ENCODE results near the gene PSME4.
"Not testable (repeated sequence)": the region's sequence is repeated elsewhere in the genome, so short reads cannot be mapped to it uniquely, and the experiment has no call there.

The PSME4 gene

GRCh38 chr2:53841651-53842050 is 129.1 kb downstream of the PSME4 start:
- not testable (repeated sequence) for DNase-seq

- no peak for DNase-seq
Measured at GRCh38 chr2:53840580-53840979, 130.2 kb downstream of the PSME4 start.

GRCh38 chr2:53829980-53830290 is 140.9 kb downstream of the PSME4 start:
- DNase-seq: not testable (repeated sequence)

DNA sequence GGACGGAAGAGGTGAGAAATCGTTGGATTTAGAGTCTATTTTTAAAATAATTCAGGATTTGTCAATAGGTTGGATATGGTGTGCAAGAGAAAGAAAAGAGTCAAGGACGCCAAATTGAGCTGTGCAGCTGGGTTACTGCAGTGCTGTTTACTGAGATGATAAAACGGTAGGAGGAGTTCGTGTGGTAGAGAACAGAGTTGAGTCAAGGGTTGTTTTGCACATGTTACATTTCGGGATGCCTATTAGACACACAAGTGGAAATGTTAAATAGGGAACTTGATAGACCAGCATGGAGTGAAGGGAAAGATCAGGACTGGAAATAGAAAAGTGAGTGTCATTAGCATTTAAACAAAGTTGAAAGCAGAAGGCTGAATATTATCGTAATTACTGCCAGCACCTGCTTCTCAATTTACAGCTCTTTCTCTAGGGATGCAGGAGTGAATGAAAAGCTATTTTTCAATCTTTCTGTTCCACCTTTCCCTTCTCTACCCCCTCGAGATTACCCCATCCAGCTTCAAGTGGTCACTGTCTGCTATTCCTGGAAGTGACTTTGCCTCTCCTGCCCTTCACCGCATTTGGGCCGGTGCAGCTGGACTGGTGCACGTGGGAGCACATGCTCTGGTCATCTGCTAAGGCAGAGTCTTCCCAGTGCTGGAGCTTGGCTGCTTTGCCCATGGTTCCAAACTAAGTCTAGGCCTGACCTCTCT is 141.4 kb downstream of the PSME4 start:
- no peak for DNase-seq

DNA sequence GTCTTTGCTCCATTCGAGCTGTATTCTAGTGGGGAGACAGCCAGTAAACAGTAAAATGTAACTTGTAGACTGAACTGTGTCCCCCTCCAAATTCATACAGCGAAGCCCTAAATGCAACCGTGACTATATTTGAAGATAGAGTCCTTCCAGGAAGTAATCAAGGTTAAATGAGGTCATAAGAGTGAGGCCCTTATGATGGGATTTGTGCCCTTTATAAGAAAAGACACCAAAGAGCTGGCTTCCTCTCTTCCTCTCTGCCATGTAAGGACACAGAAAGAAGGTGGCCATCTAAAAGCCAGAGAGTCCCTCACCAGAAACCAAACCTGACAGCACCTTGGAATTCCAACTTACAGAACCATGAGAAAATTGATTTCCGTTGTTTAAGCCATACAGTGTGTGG is 142.5 kb downstream of the PSME4 start:
- no peak for DNase-seq

GRCh38 chr2:53827398-53828175 is 143.2 kb downstream of the PSME4 start:
- no peak for DNase-seq

DNA sequence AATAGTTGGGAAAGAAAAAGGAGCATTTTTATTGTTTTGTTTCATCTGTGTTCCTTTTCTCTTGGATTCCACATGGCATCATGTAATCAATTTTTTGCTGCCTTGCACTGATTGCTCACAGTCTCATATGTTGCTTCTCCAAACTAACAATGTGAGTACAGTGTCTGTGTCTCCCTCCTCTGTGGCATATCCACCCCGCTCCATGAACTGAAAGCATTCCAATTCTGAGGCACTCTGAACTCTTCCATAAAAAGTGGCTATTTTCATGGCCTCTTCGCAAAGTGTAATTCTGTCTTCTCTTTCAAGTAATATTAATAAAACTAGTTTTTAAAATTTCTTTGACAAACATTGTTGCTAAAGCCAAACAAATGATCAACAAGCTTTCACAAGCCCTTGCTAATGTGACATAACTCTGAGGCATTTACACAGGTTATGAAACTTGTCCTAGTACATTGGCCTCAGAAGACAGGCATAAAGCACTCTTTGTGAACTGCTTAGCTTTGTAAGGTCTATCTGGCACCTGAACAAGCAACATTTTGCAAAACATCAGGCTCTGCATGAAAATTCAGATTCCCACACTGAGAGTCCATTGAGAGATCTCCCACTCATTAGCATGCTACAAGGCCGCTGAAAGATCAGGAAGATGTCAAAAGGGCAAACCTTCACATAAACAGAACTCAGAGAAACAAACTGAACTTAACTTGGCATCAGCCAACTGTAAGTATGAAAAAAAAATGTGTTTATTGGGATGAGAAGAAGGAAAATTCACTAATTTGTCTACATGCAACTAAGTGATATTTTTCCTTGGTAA is 144.0 kb downstream of the PSME4 start:
- no peak for DNase-seq

DNA sequence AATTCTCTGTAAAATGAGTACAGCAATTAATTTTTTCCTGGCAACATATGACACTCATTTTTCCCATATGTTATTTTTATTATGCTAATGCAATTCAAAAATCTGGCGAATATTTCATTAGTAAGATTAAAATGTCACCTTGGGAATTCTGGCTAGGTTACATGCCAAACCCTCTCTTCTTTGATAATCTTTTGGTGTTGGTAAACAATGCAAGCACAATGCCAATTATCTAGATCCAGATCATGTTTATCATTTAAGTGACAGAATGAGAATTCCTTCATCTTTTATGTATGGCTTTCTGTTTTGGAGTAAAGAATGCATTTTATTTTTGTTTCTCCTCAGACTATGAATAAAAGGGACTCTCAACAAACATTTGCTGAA is 144.8 kb downstream of the PSME4 start:
- DNase-seq: no peak

- DNase-seq: not testable (repeated sequence)
Measured at GRCh38 chr2:53823639-53824038, 147.2 kb downstream of the PSME4 start.

GRCh38 chr2:53821810-53822209 is 149.0 kb downstream of the PSME4 start:
- DNase-seq: no peak

DNA sequence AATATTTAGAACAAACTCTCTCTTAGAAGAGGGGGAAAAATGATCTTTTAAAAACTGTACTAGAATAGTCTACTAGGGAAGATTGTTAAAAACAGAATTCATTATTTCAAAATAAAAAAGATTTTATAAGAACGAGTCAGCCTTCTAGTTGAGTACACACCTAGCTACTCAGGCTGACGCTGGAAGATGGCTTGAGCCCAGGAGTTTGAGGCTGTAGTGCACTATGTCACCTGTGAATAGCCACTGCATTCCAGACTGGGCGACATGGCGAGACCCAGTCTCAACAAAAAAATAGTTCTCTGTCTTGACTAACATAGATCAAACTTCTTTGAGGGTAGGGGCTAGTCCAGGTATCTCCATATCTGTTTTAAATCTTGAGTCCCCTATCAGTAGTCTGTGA is 150.1 kb downstream of the PSME4 start:
- DNase-seq: no peak

DNA sequence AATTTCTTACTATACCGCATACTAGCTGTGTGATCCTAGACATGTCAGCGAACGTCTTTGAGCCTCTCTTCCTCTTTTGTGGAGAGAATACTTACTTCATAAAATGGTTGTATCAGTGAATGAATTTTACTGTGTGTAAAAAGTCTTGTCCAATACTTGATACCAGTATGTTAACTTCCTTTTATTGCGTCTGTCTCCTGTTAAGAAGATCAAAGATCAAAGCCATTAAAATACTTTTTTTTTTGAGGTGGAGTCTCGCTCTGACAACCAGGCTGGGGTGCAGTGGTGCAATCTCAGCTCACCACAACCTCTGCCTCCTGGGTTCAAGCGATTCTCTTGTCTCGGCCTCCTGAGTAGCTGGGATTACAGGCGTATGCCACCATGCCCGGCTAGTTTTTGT is 150.7 kb downstream of the PSME4 start:
- no peak for DNase-seq

- no peak for DNase-seq
Measured at GRCh38 chr2:53819634-53820033, 151.2 kb downstream of the PSME4 start.

GRCh38 chr2:53818854-53819435 is 151.8 kb downstream of the PSME4 start:
- DNase-seq: no peak

All from COR-L47 (cell line).